NCI-H1048 (cell line): ENCODE results near the gene KLHL17.
"Not testable (repeated sequence)": the region's sequence is repeated elsewhere in the genome, so short reads cannot be mapped to it uniquely, and the experiment has no call there.

Experiments
- DNase-seq: peaks from one replicate; lab custom pipeline; 2025; lab: John Stamatoyannopoulos, UW

The KLHL17 gene

GRCh38 chr1:937521-937920, 22.9 kb upstream of the KLHL17 start:
- DNase-seq: no peak

- DNase-seq: no peak
Measured at GRCh38 chr1:938088-938683, 22.2 kb upstream of the KLHL17 start.

DNA sequence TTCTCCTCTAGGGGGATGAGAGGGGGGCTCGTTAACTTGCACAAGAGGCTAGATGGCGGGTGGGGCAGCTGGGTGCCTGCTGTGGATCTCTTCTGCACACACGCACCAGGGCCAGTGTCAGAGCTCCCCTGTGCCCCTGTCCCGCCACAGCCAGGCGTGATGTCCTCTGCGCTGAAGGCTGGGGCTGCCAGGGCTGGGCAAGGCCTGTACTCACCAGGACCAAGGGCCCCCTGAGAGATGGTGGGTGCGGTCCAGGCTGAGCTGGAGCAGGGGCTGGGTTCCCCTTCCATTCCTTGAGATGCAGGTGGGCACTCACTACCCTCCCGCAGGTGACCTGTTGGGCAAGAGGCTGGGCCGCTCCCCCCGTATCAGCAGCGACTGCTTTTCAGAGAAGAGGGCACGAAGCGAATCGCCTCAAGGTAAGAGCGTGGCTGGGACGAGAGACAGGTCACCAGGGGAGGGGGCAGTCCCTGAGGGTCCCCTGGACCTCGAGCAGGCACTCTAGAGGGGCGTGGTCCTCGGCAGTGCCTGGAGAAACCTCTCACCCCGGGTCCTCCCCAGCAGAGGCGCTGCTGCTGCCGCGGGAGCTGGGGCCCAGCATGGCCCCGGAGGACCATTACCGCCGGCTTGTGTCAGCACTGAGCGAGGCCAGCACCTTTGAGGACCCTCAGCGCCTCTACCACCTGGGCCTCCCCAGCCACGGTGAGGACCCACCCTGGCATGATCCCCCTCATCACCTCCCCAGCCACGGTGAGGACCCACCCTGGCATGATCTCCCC, 21.5 kb upstream of the KLHL17 start:
- no peak for DNase-seq

DNA sequence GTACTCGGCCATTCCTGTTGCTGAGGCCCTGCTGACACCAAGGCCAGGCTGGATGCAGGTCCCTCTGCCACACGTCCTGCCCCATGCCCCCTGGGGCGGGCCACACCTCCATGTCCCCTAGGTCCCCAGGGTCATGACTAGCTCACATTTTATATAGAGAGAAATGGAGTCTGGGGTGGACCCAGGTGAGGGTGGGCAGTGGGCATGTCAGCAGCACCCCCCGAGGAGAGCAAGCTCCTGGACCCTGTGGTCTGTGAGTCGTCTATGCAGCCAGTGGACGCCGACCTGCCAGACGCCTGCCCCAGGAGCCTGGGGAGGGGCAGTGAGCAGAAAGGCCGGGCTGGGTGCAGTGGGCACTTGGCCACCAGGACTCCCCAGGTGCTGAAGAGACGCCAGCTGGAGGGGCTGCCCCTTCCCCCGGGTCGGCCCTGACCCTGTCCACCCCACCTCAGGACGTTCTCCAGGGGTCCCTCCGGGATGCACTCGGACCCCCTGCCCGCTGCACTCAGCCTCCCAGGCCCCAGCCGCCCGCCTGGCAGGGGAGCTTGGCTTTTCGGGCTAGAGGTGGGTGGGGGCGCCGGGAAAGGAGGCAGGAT, 20.8 kb upstream of the KLHL17 start:
- DNase-seq: no peak

- peak; percentile 48 for DNase-seq
Measured at GRCh38 chr1:940107-941014, 20.0 kb upstream of the KLHL17 start.

- DNase-seq: no peak
Measured at GRCh38 chr1:941015-941587, 19.3 kb upstream of the KLHL17 start.

GRCh38 chr1:941588-942383, 18.6 kb upstream of the KLHL17 start:
- DNase-seq: no peak

DNA sequence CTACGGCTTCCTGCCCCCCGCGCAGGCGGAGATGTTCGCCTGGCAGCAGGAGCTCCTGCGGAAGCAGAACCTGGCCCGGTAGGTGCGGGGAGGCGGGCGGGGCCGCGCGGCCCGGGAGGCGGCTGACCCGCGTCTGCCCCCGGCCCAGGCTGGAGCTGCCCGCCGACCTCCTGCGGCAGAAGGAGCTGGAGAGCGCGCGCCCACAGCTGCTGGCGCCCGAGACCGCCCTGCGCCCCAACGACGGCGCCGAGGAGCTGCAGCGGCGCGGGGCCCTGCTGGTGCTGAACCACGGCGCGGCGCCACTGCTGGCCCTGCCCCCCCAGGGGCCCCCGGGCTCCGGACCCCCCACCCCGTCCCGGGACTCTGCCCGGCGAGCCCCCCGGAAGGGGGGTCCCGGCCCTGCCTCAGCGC, 18.0 kb upstream of the KLHL17 start:
- DNase-seq: no peak

DNA sequence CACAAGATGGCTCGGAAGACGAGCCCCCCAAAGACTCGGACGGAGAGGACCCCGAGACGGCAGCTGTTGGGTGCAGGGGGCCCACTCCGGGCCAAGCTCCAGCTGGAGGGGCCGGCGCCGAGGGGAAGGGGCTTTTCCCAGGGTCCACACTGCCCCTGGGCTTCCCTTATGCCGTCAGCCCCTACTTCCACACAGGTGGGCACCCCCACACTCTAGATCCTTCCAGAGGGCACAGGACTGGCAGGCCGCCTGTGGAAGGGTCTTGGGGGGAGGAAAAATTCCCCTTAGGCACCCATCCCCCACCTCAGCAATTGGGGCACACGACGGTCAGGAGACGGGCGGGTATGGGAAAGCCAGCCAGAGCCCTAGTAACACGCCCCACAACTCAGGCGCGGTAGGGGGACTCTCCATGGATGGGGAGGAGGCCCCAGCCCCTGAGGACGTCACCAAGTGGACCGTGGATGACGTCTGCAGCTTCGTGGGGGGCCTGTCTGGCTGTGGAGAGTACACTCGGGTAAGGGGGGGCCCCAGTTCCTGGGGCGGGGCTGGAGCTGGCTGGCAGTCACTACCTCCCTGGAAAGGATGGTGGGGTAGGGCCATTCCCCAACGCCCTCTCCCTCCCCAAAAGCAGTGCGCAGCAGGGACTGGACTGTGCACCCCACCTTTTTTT, 17.4 kb upstream of the KLHL17 start:
- DNase-seq: no peak

DNA sequence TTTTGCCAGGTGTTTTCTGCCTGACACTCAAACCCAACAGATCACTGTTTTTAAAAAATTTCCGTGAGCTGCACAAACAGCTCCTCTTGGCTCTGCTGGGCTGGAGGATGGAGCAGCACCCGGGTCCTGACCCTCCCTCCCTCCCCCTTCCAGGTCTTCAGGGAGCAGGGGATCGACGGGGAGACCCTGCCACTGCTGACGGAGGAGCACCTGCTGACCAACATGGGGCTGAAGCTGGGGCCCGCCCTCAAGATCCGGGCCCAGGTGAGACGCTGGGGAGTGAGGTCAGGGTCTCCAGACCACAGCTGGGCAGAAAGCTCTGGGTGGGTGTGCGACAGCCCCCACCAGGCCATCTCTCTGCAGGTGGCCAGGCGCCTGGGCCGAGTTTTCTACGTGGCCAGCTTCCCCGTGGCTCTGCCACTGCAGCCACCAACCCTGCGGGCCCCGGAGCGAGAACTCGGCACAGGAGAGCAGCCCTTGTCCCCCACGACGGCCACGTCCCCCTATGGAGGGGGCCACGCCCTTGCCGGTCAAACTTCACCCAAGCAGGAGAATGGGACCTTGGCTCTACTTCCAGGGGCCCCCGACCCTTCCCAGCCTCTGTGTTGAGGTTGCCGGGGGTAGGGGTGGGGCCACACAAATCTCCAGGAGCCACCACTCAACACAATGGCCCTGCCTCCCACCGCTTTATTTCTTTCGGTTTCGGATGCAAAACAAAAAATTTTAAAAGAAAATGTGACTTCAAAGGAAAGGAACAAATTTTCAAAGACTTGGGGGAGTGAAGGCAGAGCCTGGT, 16.6 kb upstream of the KLHL17 start:
- DNase-seq: no peak

DNA sequence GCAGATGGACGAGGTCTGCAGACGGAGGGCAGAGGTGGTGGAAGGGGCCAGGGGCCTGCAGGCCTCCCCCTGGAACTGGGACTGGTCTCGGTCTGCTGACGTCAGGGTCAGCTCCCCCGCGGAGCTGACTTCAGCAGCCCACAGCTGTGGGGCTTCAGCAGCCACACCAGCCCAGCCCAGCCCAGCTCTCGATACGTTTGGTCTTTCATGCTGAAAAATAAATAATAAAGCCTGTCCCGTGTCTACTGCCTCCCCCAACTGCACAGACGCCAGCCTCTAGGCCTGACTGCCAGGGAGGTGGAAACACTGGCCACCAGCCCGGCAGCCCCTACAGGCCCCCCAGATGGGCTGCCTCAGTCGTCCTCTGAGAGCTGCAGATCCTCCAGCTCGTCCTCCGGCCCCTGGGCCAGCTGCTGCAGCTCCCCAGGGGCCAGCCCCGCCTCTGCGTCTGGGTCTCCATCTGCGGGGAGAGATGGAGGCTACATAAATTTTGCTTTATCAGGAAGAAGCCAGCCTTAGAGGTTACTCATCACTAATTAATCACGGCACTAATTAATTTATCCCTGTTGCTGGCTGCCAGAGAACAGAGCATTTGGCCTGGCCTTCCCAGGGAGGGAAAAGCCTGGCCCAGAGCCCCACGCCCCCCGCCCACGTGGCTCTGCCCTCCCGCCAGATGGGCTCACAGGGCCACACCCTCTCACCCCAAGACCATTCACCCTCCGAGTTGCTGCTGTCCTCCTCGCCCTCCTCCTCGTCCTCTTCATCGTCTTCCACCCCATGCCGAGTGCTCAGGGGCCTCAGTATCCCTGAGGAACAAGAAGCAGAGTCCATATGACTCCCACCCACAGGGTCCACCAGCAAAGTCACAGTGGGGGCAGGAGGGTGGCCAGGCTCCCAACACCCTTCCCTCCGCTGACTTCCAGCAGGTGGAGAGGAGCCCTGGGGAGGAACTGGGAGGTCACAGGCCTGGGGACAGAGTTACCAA, 15.8 kb upstream of the KLHL17 start:
- DNase-seq: no peak

- DNase-seq: no peak
Measured at GRCh38 chr1:945688-946556, 14.5 kb upstream of the KLHL17 start.

GRCh38 chr1:946811-947210, 13.6 kb upstream of the KLHL17 start:
- not testable (repeated sequence) for DNase-seq

- DNase-seq: no peak
Measured at GRCh38 chr1:947958-948357, 12.4 kb upstream of the KLHL17 start.

GRCh38 chr1:950268-950667, 10.1 kb upstream of the KLHL17 start:
- no peak for DNase-seq

DNA sequence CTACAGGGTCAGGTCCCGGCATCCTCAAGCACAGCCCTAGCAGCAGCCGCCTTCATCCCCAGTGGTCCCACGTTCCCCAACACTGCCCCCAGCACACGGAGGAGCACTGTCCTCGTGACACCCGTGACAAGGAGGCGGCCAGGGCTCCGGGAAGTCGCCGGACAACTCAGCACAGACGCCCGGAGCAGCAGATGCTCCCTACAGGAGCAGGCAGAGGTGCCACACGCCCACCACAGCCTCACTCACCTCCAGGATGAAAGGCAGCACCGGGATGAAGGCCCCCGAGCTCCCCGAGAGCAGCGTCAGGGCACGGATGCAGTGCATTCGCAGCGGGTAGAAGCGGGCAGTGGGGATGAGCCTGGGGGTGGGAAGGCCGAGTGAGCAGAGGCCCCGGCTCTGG, 9.5 kb upstream of the KLHL17 start:
- no peak for DNase-seq

DNA sequence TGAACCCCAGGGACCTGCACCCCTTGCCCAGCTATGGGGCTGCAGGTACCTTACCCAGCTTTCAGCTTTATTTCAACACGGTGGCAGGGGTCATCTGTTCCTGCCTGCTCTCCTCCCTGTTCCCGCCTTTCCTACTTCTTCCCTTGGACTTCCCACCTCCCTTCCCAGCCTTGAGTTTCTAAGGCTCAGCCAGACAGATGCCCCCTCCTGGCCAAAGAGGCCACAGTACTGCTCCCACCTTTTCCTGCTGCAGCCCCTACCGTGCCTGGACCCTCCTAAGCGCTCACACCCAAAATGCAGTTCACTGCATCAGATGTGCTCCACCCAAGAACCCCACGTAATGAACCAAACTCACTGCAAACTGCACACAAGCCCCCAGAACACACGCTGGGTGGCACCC, 9.0 kb upstream of the KLHL17 start:
- DNase-seq: no peak

GRCh38 chr1:952201-952600, 8.2 kb upstream of the KLHL17 start:
- DNase-seq: no peak
